CD4-positive, alpha-beta T cell treated with Interleukin-17A for 1 hour (primary cell): ENCODE measurements around the gene MPPE1.

Experiments
- DNase-seq: peaks from one replicate; pipeline ENCODE4 v3.0.0-alpha.2; 2020

MPPE1 gene

GRCh38 chr18:11850821-11851145 lies 57.3 kb downstream of the MPPE1 start:
- peak; percentile 81 for DNase-seq

GRCh38 chr18:11849841-11850634 lies 58.1 kb downstream of the MPPE1 start:
- peak; percentile 71 for DNase-seq

- no peak for DNase-seq
Observed at GRCh38 chr18:11849279-11849678, 58.8 kb downstream of the MPPE1 start.

- no peak for DNase-seq
Observed at GRCh38 chr18:11847811-11848210, 60.3 kb downstream of the MPPE1 start.

- no peak for DNase-seq
Observed at GRCh38 chr18:11845654-11846053, 62.5 kb downstream of the MPPE1 start.

GRCh38 chr18:11844436-11844835 lies 63.7 kb downstream of the MPPE1 start:
- no peak for DNase-seq

GRCh38 chr18:11842562-11842961 lies 65.6 kb downstream of the MPPE1 start:
- DNase-seq, result no peak

- DNase-seq, result no peak
Observed at GRCh38 chr18:11840493-11840892, 67.6 kb downstream of the MPPE1 start.

- DNase-seq, result no peak
Observed at GRCh38 chr18:11839556-11839955, 68.6 kb downstream of the MPPE1 start.

GRCh38 chr18:11834772-11835171 lies 73.3 kb downstream of the MPPE1 start:
- DNase-seq, result no peak
